ENCODE data around the gene RAD51B.

Gene RAD51B

GRCh38 chr14:67835596-67835995, 16.0 kb downstream of the RAD51B start:
- DNase-seq, result no peak

- DNase-seq, result peak; percentile 83 to 86 (median 83)
Measured at GRCh38 chr14:67837011-67837624, 17.5 kb downstream of the RAD51B start.

- no peak for DNase-seq
Measured at GRCh38 chr14:67846029-67846610, 26.5 kb downstream of the RAD51B start.

GRCh38 chr14:67850066-67850830, 30.7 kb downstream of the RAD51B start:
- DNase-seq, result no peak

- peak in 1 of 3 donors; percentile 1 for DNase-seq
Measured at GRCh38 chr14:67851785-67852410, 32.3 kb downstream of the RAD51B start.

GRCh38 chr14:67852926-67853604, 33.5 kb downstream of the RAD51B start:
- DNase-seq, result peak; percentile 49 to 87 (median 79)

GRCh38 chr14:67853715-67854114, 34.1 kb downstream of the RAD51B start:
- DNase-seq, result peak; percentile 75 to 96 (median 89)

GRCh38 chr14:67856827-67857226, 37.2 kb downstream of the RAD51B start:
- DNase-seq, result no peak

GRCh38 chr14:67857778-67858350, 38.3 kb downstream of the RAD51B start:
- DNase-seq, result no peak

GRCh38 chr14:67859169-67859749, 39.7 kb downstream of the RAD51B start:
- no peak for DNase-seq

GRCh38 chr14:67863223-67863622, 43.6 kb downstream of the RAD51B start:
- DNase-seq, result no peak

GRCh38 chr14:67875175-67876006, 55.8 kb downstream of the RAD51B start:
- no peak for DNase-seq

GRCh38 chr14:67879026-67879425, 59.4 kb downstream of the RAD51B start:
- DNase-seq, result no peak

GRCh38 chr14:67881225-67881624, 61.6 kb downstream of the RAD51B start:
- DNase-seq, result no peak

- peak; percentile 45 to 62 (median 61) for DNase-seq
Measured at GRCh38 chr14:67882986-67883555, 63.5 kb downstream of the RAD51B start.

- DNase-seq, result peak; percentile 5 to 64 (median 60)
Measured at GRCh38 chr14:67883717-67884116, 64.1 kb downstream of the RAD51B start.

GRCh38 chr14:67886191-67886590, 66.6 kb downstream of the RAD51B start:
- no peak for DNase-seq

GRCh38 chr14:67887478-67887877, 67.9 kb downstream of the RAD51B start:
- DNase-seq, result no peak

GRCh38 chr14:67889455-67889854, 69.9 kb downstream of the RAD51B start:
- no peak for DNase-seq

GRCh38 chr14:67892466-67893100, 73.0 kb downstream of the RAD51B start:
- no peak for DNase-seq

Measured in suppressor macrophage treated with lipopolysaccharide for 1 hour (primary cell).